GM13977 (cell line): ENCODE data around the gene ABCG8.

Experiments
- DNase-seq: peaks from one replicate; pipeline ENCODE4 v3.0.0; 2012; ENCODE audit warnings: low spot score
- in situ Hi-C: fragments of 300-500 bp; cut with MboI; formaldehyde crosslinking; loops from one replicate; pipeline ENCODE4 v1.12.0; 2022; ENCODE audit warnings: low sequenced_read_pairs, low pct_unique_long_range_greater_than_20kb, mixed read lengths, inconsistent platforms; ENCODE audit not compliant: unreplicated experiment
- TF ChIP-seq, protein P1 (sequence below): IDR thresholded peaks from 2 replicates; pipeline ENCODE4 v1.5.1; 2012; ENCODE audit warnings: mild to moderate bottlenecking, control low read depth; ENCODE audit not compliant: insufficient read depth; ENCODE audit errors: extremely low read depth, missing control alignments

ABCG8 gene

DNA sequence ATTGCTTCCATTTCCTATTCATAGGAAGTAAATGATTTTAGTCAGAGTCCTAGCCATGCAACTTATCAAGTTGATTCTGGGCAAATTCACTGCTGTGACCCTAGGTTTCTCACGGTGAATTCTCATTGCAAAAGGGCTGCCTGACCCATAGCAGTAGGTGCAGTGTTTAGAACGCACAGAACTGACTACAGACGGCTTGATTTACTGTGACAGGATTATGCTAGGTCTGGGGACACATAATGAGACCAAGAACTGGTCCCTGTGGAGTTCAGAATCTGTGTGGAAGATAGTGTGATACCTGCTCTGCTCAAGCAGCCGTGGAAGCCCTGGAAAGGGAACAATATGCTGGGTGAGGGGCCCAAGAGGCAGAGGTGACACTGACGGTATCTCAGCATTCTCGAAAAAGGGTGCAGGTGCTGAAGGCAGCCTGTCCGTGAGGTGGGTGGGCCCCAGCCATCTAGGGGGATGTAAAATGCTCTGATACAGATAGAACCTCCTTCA, 46.4 kb downstream of the ABCG8 start:
- no peak for DNase-seq
- TF ChIP-seq, protein P1, sequence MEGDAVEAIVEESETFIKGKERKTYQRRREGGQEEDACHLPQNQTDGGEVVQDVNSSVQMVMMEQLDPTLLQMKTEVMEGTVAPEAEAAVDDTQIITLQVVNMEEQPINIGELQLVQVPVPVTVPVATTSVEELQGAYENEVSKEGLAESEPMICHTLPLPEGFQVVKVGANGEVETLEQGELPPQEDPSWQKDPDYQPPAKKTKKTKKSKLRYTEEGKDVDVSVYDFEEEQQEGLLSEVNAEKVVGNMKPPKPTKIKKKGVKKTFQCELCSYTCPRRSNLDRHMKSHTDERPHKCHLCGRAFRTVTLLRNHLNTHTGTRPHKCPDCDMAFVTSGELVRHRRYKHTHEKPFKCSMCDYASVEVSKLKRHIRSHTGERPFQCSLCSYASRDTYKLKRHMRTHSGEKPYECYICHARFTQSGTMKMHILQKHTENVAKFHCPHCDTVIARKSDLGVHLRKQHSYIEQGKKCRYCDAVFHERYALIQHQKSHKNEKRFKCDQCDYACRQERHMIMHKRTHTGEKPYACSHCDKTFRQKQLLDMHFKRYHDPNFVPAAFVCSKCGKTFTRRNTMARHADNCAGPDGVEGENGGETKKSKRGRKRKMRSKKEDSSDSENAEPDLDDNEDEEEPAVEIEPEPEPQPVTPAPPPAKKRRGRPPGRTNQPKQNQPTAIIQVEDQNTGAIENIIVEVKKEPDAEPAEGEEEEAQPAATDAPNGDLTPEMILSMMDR: no peak
- in situ Hi-C loops: no loop called here

DNA sequence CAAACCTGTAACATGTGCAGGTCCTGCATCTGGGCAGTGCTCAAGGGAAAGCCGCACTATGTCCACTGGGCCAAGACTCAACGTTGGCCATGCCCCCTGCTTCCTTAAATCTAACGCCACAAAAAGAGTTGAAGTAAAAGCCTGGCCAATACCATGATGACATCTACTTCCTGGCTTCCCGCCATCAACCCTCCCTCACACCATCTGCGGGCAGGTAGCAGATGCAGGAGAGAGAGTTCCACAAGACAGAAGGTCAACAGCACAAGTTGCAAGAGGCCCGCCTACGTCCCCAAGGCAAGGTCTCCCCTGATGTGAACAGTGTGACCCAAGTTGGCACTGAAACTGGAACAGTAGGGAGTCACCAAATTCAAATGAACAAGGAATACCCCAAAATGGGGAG, 48.4 kb downstream of the ABCG8 start:
- DNase-seq: no peak
- in situ Hi-C loops: no loop called here
- TF ChIP-seq, protein P1: no peak

DNA sequence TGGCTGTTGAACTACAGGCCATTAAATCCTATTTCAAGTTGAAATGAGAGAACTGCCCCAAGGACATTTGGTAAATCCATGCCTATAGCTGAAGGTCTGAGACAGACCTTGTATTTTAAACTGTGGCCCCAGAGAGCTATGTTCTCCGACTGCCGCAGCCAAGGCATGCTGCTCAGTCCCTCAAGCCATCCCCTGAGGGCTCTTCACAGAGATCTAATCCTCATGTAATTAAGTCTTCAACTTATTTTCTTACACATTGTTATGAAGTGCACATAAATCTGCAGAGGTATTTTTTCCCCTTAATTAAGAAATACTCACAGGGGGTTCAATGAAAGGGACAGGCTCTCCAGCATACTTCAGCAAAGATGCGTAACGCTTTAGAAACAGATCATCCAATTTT, 50.6 kb downstream of the ABCG8 start:
- in situ Hi-C loops: no loop called here
- TF ChIP-seq, protein P1: no peak

DNA sequence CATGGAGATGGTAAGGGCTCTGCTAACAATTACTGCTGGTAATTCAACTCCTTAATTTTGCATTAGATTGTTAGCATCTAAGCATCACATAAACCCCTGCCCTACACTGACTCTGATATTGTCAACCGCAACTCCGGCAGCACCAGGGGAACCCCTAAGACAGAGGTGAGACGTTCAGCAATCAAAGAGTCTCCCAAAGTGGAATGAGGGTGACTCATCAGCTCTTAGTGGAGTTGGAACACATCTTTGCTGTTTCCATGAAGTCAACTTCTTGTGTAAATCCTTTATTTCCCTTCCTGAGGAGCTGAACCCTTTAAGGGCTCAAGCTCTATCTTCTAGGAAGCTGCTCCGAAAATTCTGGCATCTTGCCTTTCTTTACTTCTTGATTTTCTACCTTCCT, 52.1 kb downstream of the ABCG8 start:
- in situ Hi-C loops: no loop called here
- DNase-seq: no peak
- TF ChIP-seq, protein P1: no peak

More for the DNA sequence above, 50.6 kb downstream of the ABCG8 start:
- no peak for DNase-seq

DNA sequence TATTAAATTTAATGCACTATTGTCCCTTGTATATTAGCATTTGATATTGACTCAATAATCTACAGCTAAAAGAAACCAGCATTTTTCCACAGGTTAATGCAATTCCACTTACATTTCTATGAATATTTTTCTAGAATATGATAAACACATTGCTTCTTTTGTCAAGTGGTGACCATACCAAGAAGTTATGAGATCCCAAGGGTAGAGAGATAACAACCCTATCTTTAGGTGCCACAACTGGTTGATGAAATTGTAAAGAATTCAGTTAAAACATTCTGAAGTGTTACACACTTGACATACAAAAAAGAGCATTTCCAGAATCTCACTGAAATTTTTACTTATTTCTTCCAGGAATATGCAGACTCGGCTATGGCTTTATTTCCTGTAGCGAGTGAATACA, 56.0 kb downstream of the ABCG8 start:
- no peak for DNase-seq
- in situ Hi-C loops: no loop called here
- TF ChIP-seq, protein P1: no peak

DNA sequence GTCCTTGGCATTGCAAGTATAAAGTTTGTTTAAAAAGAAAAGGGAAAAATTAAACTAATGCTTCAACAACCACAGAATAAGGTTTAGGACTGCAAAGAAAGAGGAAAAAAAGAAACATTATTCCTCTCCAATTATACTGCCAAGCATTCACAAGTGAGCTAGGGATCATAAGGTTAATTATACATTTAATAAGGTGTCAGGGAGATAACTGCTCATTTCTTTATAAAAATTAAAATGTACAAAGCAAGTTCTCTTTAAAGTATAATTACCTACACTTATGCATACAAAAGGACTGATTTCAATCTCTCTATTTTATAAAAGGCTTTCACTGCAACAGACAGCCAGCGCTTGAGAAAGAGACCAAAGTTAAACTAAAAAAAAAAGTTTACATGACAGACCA, 58.1 kb downstream of the ABCG8 start:
- in situ Hi-C loops: no loop called here
- TF ChIP-seq, protein P1: no peak
- no peak for DNase-seq

DNA sequence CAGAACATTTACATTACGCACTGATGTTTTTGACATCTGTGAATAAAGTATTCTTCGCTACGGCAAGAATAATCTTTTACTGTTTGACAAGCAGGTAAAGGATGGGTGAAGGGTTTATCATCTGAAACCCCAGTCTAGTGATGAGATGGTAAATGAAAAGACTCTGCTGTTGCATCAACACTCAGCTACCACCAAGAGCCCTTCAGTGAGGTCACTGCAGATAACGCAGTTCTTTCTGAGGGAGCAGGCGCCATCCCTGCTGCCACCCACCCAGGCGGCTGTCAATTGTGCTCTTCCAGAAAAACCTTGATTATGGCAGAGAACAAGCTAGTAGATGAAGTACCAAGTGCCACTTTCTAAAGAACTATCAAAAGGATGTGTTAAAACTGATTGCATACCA, 58.7 kb downstream of the ABCG8 start:
- in situ Hi-C loops: no loop called here
- TF ChIP-seq, protein P1: no peak
- DNase-seq: no peak
